HG03571 (cell line): ENCODE data around the gene PCSK5.
"Not testable (repeated sequence)": the region's sequence is repeated elsewhere in the genome, so short reads cannot be mapped to it uniquely, and the experiment has no call there.

ENCODE experiments used
- ATAC-seq: cut with Tn5 transposase; IDR thresholded peaks from one replicate; pipeline ENCODE4 v1.9.1; 2021; ENCODE audit not compliant: unreplicated experiment

The PCSK5 gene

DNA sequence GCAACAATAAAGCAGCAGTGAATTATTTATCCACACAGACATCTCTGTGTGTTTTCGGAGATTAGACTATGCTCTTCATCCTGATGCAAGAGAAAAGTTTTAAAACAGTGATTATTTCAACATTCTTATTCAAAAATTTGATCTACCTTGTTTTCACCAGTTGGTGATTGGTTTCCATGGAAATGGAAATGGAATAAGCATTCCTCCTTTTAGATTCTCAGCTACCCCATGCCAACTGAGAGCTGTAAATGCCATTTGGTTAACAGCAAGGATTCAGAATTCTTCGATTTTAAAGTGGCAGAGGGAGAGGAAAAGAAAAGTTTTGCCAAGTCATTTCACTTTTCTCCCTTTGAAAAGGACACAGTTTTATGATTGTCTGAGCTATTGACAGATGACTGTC lies 154.7 kb downstream of the PCSK5 start:
- ATAC-seq: no peak

DNA sequence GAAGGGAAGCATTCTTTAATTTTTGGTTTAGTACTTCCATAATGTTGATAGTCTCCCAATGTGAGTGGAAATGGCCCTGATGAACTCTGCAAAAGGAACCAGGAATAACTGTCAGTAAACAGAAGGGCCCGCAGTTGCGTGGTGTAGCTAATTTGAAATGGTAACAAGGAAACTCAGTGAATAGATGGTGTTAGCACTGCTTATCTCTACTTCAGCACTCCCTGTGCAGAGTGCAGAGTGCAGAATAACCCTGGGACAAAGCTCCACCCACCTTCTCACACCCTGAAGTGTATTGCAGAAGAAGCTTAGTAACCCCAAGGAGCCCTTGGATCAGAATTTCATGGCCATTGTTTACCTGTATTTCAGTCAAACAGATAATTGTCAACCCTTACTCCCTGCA lies 158.9 kb downstream of the PCSK5 start:
- no peak for ATAC-seq

- ATAC-seq: no peak
Observed at GRCh38 chr9:76067696-76068095, 177.2 kb downstream of the PCSK5 start.

DNA sequence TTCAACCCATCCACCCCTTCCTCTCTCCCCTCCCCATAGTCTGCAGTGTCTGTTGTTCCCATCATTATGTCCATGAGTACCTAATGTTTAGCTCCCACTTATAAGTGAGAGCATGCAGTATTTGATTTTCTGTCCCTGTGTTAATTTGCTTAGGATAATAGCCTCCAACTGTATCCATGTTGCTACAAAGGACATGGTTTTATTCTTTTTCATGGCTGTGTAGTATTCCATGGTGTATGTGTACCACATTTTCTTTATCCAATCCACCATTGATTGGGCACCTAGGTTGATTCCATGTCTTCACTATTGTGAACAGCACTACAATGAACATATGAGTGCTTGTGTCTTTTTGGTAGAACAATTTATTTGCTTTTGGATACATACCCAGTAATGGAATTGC lies 187.1 kb downstream of the PCSK5 start:
- ATAC-seq: no peak

DNA sequence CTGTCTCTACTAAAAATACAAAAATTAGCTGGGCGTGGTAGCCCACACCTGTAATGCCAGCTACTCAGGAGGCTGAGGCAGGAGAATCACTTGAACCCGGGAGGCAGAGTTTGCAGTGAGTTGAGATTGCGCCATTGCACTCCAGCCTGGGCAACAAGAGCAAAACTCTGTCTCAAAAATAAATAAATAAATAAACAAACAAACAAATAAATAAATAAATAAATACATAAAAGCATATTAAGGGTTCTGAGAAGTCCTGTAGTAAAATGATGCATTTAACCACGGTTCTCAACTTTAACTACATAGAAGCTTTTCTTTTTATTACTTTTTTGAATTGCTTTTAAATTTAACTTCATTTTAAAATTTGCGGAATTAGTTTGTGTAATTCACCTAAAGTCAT lies 190.8 kb downstream of the PCSK5 start:
- ATAC-seq: not testable (repeated sequence)

DNA sequence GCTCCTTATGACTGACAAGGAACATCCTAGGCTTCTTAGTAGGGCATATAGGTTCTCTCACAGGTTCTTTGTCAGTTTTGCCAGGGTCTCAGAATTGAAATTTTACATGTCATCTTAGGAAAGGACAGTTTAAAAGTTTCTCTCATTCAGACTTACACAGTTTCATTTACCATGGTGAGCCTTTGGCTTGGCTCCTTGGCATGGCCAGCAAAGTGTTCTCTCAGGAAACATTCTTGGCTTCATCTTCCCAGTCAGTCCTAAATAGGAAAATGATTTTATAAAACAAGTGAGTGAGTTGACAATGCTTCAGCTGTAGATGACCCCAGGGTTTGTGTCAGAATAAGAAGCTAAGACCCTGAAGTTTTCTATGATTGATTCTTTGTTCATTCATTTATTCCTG lies 191.6 kb downstream of the PCSK5 start:
- ATAC-seq: no peak

- ATAC-seq: no peak
Observed at GRCh38 chr9:76085596-76085995, 195.1 kb downstream of the PCSK5 start.

DNA sequence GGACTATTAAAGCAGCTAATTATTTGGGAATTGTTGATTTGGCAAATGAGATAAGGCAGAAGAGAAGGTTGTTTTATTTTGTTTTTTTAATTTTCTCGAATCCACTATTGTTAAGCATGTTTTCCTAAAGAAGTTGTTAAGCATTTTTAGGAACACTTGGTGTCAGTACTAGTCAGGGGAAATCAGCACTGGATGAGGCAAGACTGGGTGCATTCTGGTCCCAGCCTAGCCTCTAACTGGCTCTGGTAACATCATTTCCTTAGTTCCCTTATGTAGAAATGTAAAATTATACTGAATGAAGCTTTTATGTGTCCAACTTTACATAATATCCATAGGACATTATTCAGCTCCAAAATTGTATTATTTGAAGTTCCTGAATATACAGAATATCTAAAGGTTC lies 196.1 kb downstream of the PCSK5 start:
- ATAC-seq: no peak

- ATAC-seq: no peak
Observed at GRCh38 chr9:76087976-76088375, 197.5 kb downstream of the PCSK5 start.

GRCh38 chr9:76090330-76090729 lies 199.9 kb downstream of the PCSK5 start:
- ATAC-seq: no peak

- ATAC-seq: no peak
Observed at GRCh38 chr9:76090909-76091308, 200.4 kb downstream of the PCSK5 start.

- ATAC-seq: no peak
Observed at GRCh38 chr9:76092572-76092971, 202.1 kb downstream of the PCSK5 start.

GRCh38 chr9:76095585-76095984 lies 205.1 kb downstream of the PCSK5 start:
- no peak for ATAC-seq

DNA sequence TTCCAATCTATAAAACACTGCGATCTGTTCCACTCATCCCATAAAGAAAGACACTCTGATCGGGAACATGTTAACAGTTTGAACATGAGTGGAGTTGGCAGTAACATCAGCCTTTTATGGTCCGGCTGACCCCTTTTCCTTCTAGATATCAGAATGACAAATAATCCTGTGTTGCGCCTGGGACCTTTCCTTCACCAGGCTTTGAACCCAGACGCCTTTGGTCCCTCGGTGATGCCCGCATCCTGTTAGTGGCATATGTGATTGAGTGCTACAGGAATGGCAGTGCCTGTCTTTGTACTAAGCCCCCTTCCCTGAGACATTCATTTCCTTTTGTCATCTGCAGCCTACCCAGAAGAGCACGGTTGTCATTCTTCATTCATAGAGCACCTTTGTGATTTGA lies 209.0 kb downstream of the PCSK5 start:
- ATAC-seq: no peak

GRCh38 chr9:76101075-76101474 lies 210.6 kb downstream of the PCSK5 start:
- ATAC-seq: no peak

DNA sequence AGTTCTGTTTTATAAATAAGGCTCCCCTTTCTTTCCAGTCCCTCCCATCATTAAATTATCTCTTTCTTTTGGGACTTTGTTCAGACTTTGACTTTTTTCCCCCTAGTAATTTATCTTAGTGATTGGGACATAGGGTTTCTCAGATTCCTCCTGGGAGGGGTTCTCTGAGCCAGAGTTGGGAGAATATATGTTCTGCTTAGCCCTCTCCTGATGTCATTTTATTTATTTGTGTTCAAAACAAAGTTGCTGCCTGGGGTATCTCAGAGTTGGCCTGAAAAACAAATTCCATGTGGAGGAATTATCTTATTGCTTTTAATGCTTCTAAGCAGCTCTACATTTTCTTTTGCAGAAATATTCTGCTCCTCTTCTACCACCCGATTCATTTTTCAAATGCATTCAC lies 211.0 kb downstream of the PCSK5 start:
- no peak for ATAC-seq

- no peak for ATAC-seq
Observed at GRCh38 chr9:76101947-76102346, 211.5 kb downstream of the PCSK5 start.

GRCh38 chr9:76103531-76104315 lies 213.2 kb downstream of the PCSK5 start:
- no peak for ATAC-seq

DNA sequence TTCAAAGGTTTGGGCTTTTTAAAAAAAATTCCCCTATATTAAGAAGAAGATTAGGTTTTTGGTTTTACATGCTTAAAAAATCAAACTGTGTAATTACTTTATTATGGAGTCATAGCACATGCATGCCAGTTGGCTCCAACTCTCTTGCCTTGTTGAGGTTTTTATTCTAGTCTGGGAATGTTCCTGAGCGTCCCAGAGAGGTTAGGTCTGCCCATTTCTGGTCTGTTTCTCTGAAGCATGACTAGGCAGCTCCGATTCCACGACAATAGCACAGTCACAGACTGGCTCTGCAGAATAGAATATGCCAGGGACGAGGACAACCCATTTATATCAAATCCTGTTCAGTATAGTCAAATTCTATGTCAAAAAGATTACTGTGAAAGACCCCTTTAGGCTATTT lies 217.0 kb downstream of the PCSK5 start:
- no peak for ATAC-seq

DNA sequence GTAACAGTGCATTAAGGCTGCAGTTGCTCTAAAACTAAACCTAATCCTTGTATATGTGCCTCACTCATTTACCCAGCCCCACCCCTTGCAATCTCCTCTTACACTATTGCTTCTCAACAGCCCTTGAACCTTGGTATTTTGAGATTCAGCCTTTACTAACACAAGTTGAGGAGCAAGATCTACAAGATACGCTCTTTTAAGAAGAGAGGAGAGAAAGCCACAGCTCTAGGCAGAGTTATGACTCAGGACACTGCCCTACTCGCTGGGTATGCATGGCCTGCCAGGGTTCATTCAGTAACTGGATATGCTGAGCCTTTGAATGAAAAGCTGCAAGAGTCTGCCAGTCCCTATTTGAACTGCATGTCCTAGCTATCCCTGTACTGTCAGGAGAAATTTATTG lies 219.5 kb downstream of the PCSK5 start:
- ATAC-seq: no peak

- no peak for ATAC-seq
Observed at GRCh38 chr9:76112151-76112550, 221.7 kb downstream of the PCSK5 start.

DNA sequence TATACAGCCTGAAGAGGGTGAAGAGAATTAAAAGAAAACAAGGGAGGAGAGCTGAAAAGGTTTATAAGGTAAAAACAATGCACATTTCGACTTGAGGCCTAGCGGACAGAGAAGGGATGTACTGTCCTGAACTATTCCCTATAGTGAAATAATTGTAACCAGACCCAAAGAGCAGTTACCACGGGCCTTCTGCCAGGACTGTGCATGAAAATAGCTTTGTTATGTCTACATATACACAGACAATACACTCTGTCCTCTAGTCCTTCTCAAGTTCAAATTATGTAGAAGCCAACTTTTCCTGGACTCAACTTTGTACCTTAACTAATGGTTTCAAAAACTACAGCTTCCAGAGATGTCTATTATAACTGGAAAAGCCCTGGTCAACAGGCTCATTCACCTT lies 223.7 kb downstream of the PCSK5 start:
- no peak for ATAC-seq

DNA sequence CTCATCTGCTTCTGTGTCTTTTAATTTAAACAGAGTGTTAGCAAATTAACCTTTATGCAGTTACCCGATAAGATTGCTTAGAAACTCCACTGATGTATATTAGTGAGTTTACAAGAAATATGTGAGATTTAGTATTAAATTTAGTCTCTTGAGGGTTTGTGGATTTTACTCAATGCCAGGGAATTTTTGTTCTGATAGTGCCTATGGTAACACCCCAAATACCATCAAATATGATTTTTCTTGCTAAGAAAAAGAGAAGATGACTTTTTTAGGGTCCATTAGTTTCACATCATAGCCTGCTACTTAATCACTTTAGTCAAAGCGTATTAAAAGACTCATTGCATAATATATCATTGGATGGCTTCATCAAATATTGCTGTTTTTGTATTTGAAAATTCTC lies 224.9 kb downstream of the PCSK5 start:
- ATAC-seq: no peak
